Large intestine (tissue), 3 donors: ENCODE measurements around the gene GSN. TPM values are rescaled to one million over a fixed set of nuclear protein-coding genes. Genes with fewer than 3 reads are reported as not detected.
A peak's percentile ranks its signal among the peaks of the same experiment; 100 is the strongest.
"Not testable (repeated sequence)": the region's sequence is repeated elsewhere in the genome, so short reads cannot be mapped to it uniquely, and the experiment has no call there.

Experiments used
- DNase-seq, 2 donors: peaks; one replicate each; pipeline versions ENCODE4 v3.0.0 to v3.0.0-alpha.2; 2013
- H3K27ac ChIP-seq: one replicate; pipeline ENCODE4 v1.5.1; 2013; ENCODE audit warnings: low read length
- H3K27me3 ChIP-seq: 2 replicates; pipeline ENCODE4 v1.6.1; 2013; ENCODE audit warnings: low read length; ENCODE audit not compliant: control insufficient read depth, insufficient read depth
- H3K36me3 ChIP-seq: 2 replicates; pipeline ENCODE4 v1.6.1; 2013; ENCODE audit warnings: low read length; ENCODE audit not compliant: control insufficient read depth, insufficient read depth
- H3K4me1 ChIP-seq: one replicate; pipeline ENCODE4 v1.6.1; 2013; ENCODE audit warnings: low read length; ENCODE audit not compliant: control insufficient read depth, insufficient read depth
- H3K4me3 ChIP-seq: one replicate; pipeline ENCODE4 v1.5.1; 2013; ENCODE audit warnings: low read length
- H3K9me3 ChIP-seq: one replicate; pipeline ENCODE4 v1.6.1; 2013; ENCODE audit warnings: mild to moderate bottlenecking, low read depth, low read length, moderate library complexity; ENCODE audit not compliant: control insufficient read depth
- WGBS: methylation state at CpG from one replicate; pipeline ENCODE4 v1.1.5; 2013; ENCODE audit warnings: low lambda C conversion rate; ENCODE audit not compliant: insufficient coverage; 5-methylcytosine and 5-hydroxymethylcytosine counted together
- polyA plus RNA-seq: library from polyadenylated mRNA; unstranded; fragments of 120-200 nt; gene quantifications from one replicate; pipeline ENCODE4 v1.2.1, GENCODE V29; 2013

GSN gene
- polyA plus RNA-seq, 1 donor: 195 TPM

DNA sequence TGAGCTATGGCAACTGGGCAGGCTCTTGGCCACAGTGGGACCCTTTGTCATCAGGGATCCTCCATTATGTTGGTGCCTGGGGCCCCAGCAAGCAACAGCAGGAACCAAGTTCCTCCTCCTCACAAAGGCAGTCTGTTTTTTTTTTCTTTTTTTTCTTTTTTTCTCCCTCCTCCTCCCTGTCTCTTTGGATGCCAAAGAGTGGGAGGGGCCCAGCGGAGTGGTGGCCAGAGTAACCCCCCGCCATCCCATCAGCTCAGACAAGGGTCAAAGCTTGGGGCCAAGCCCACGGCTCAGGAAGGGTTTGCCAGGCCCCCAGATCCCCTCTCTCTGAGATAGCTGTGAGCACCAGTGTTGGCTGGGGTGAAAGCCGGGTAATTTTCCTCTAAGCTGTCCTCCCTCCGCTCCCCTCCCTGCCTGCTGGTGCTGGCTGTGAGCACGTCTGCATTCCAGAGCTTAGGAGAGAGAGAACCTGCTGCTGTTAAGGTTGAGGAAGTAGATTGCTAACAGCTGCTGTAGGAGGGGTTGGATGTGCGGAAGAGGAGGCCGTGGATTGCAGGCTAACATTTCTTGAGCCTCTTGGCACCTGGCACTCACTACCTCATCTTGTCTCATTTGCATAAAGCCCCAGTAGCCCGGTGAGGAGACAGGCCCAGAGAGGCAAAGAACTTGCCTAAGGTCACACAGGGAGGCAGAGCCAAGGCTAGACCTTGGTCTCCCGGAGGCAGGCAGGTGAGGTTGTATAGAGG lies 21.2 kb downstream of the GSN start:
- no CpG with 5 or more reads among the region's 10 CpGs for WGBS
- DNase-seq: peak; percentile 81 to 87
- Histone ChIP-seq H3K27ac (peak overlapping the region; percentile 84), H3K9me3 (no peaks in the 10 kb centered on the region), H3K4me1 (peaks cover 46% of the 10 kb centered on the region), H3K36me3 (no peaks in the 10 kb centered on the region), H3K27me3 (no peaks in the 10 kb centered on the region), H3K4me3 (no peak overlapping the region)

DNA sequence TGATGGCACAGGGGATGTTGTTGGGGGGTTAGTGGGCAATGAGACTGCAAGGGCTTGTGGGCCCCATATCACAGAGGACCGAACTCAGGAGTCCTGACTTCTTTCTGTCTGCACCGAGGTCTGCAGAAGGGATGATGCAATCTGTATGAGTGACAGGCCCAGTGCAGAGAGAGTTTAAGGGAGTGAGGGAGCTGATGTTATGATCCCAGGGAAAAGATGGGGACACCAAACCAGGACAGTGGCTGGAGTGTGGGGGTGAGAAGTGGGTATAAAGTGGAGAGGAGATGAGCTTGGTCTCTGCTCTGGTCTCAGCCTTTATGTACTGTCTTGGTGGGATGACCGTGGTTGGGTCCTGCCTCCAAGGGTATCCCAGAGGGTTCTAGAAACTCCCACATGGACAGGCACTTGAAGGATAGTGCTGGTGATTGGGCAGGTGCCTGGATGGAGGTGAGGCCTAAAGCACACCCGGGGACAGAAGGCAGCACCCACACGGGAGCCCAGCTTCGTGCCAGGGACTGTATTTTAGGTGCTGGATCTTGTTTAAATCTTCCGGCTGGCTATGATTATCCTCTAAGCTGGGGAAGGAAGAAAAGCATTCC lies 21.9 kb downstream of the GSN start:
- H3K27me3 ChIP-seq: no peaks in the 10 kb centered on the region
- H3K4me3 ChIP-seq: no peak overlapping the region
- no CpG with 5 or more reads among the region's 7 CpGs for WGBS
- peaks cover 1% of the 10 kb centered on the region for H3K36me3 ChIP-seq
- H3K9me3 ChIP-seq: no peaks in the 10 kb centered on the region
- peak overlapping the region; percentile 84 for H3K27ac ChIP-seq
- no peak for DNase-seq
- H3K4me1 ChIP-seq: peaks cover 46% of the 10 kb centered on the region

DNA sequence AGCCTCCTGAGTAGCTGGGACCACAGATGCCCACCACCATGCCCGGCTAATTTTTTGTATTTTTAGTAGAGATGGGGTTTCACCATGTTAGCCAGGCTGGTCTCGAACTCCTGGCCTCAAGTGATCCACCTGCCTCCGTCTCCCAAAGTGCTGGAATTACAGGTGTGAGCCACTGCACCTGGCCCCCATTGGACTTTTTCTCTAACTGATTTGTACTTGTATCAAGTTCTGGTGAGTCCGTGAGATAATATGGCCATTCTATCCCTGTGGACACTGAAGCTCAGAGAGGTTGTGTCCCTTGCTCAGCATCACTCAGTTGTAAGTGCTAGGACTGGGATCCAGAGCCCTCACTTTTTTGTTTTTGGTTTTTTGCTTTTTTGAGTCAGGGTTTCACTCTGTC lies 23.6 kb downstream of the GSN start:
- not testable (repeated sequence) for H3K27ac ChIP-seq, H3K4me3 ChIP-seq, H3K9me3 ChIP-seq, DNase-seq, H3K36me3 ChIP-seq, H3K27me3 ChIP-seq
- WGBS: no CpG with 5 or more reads among the region's 4 CpGs
- H3K4me1 ChIP-seq: peaks cover 39% of the 10 kb centered on the region

DNA sequence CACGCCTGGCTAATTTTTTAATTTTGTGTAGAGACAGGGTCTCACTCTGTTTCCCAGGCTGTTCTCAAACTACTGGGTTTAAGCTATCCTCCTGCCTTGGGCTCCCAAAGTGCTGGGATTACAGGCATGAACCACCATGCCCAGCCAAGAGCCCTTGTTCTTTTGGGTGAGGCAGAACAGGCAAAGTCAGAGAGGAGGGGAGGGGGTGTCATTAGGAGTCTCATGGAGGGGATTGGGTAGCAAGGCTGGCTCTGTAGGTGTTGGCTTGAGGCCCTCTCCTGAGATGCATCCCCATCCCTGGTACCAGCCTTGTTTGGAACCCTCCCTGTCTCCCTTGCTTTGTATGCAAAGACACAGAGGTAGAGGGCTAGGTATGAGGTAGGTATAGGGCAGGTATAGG lies 24.1 kb downstream of the GSN start:
- Histone ChIP-seq H3K4me1 (peaks cover 38% of the 10 kb centered on the region), H3K27ac (no peak overlapping the region), H3K27me3 (no peaks in the 10 kb centered on the region), H3K9me3 (no peaks in the 10 kb centered on the region), H3K36me3 (peaks cover 2% of the 10 kb centered on the region), H3K4me3 (no peak overlapping the region)
- DNase-seq: no peak
- WGBS: no CpG with 5 or more reads among the region's 1 CpG

DNA sequence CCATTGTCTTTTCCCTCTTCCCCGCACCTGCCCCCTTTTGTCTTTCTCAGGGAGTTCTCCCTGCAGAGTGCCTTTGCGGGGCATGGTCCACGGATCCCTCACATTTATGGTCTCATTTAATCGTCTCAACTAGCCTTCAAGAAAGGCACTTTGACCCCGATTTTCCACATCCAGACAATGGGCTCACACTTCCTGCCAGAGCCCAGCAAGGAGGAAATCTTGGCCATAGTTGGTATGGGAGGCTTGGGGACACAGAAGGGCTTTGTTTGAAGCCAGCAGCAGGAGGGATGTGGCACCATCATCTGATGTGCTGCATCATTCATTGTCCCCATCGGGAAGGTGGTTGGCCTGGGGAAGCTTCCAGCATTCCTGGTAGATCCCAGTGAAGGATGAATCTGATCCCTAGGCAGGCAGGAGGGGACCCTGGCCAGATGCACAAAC lies 24.9 kb downstream of the GSN start:
- Histone ChIP-seq H3K27ac (no peak overlapping the region), H3K27me3 (no peaks in the 10 kb centered on the region), H3K4me1 (peaks cover 38% of the 10 kb centered on the region), H3K4me3 (no peak overlapping the region), H3K9me3 (no peaks in the 10 kb centered on the region), H3K36me3 (peaks cover 2% of the 10 kb centered on the region)
- WGBS: no CpG with 5 or more reads among the region's 6 CpGs
- DNase-seq: no peak

DNA sequence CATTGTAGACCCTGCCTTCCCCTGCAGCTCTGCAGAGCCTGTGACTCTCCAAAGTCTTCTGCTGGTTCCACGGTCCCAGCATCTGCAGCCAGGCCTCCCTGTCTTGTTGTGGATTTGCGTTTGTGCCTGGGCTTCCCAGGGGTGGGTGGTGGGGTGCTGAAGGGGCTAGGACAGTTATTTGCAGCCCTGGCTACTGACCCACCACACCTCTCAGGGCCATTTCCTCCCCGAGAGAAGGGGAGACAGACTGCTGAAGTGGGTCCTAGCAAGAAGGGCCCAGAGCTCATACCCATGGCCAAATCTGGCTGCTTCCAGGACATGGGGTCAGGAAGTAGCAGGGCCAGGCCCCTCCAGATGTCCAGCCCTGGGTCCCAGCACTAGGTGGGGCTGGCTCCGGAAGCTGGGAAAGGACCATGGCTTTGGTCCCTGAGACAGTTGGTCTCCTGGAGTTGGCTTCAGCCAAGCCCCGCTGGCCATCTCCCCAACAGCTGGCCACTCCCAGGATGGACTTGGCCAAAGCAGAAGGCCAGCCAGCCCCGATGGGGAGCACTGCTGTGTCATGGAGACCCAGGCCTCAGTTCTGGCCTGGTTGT lies 26.3 kb downstream of the GSN start:
- Histone ChIP-seq H3K9me3 (no peaks in the 10 kb centered on the region), H3K4me3 (no peak overlapping the region), H3K27me3 (no peaks in the 10 kb centered on the region), H3K4me1 (peaks cover 38% of the 10 kb centered on the region), H3K27ac (no peak overlapping the region), H3K36me3 (peaks cover 2% of the 10 kb centered on the region)
- DNase-seq: no peak
- WGBS: no CpG with 5 or more reads among the region's 6 CpGs

DNA sequence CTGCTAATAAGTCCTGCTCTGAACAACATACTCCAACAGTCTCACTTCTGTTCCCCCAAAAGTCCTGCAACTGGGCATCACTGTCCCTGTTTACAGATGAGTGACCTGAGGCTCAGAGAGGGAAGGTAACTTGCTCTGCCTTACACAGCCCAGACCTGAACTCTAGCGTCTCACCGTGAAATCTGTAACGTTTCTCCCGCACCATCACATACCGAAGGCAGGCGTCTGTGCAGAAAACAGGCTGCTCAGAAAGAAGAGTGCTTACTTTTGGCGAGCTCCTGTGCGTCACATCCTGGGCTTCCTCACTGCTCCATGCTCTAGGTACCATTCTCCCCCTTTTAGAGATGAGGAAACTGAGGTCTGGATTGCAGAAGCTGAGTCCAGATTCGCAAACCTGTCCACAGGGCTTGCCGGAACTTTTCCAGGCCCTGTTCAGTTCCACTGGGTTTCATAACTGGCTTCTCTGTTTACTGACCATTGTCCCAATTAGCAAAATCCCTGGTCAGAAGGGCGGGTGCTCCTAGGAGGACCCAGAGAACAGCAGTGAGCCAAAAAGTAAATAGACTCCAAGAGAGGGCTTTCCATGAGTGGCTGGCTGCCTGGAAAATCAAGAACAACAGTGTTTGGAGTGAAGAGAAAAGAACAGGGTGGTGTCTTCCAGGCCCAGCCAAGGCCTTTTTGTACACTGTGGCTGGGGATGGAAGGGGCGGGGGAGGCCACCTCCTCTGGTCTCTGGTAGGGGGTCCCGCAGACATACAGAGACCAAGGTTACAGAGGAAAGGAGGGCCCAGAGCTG lies 27.1 kb downstream of the GSN start:
- H3K9me3 ChIP-seq: no peaks in the 10 kb centered on the region
- no peak for DNase-seq
- H3K4me1 ChIP-seq: peaks cover 32% of the 10 kb centered on the region
- no peak overlapping the region for H3K27ac ChIP-seq
- H3K36me3 ChIP-seq: peaks cover 2% of the 10 kb centered on the region
- no peak overlapping the region for H3K4me3 ChIP-seq
- no peaks in the 10 kb centered on the region for H3K27me3 ChIP-seq
- WGBS: no CpG with 5 or more reads among the region's 13 CpGs

DNA sequence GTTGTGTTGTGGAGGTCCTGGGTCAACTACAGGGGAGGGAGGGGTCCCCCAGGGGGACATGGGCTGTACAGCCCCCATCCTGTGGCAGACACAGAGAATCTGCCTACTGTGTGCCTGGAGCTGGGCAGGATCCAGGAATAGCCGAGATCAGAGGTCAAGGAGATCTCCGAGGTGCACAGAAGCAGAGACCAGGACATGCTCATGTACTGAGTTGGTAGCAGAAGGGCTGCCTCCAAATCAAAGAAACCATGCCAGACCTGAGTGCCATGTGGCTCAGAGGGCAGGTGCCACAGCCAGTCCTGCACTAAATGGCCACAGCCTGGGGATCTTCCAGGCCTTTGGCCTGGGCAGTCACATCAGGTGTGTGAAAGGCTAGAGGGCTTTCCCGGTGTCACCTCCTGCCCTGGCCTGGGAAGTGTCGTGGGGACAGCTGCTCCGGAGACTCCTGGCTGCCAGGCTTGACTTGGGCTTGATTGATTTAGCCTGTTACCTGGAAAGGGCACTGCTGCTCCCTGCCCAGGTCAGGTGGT lies 27.8 kb downstream of the GSN start:
- no peaks in the 10 kb centered on the region for H3K27me3 ChIP-seq
- no peak overlapping the region for H3K4me3 ChIP-seq
- DNase-seq: no peak
- no peaks in the 10 kb centered on the region for H3K9me3 ChIP-seq
- H3K27ac ChIP-seq: no peak overlapping the region
- WGBS: no CpG with 5 or more reads among the region's 5 CpGs
- peaks cover 2% of the 10 kb centered on the region for H3K36me3 ChIP-seq
- peaks cover 36% of the 10 kb centered on the region for H3K4me1 ChIP-seq

DNA sequence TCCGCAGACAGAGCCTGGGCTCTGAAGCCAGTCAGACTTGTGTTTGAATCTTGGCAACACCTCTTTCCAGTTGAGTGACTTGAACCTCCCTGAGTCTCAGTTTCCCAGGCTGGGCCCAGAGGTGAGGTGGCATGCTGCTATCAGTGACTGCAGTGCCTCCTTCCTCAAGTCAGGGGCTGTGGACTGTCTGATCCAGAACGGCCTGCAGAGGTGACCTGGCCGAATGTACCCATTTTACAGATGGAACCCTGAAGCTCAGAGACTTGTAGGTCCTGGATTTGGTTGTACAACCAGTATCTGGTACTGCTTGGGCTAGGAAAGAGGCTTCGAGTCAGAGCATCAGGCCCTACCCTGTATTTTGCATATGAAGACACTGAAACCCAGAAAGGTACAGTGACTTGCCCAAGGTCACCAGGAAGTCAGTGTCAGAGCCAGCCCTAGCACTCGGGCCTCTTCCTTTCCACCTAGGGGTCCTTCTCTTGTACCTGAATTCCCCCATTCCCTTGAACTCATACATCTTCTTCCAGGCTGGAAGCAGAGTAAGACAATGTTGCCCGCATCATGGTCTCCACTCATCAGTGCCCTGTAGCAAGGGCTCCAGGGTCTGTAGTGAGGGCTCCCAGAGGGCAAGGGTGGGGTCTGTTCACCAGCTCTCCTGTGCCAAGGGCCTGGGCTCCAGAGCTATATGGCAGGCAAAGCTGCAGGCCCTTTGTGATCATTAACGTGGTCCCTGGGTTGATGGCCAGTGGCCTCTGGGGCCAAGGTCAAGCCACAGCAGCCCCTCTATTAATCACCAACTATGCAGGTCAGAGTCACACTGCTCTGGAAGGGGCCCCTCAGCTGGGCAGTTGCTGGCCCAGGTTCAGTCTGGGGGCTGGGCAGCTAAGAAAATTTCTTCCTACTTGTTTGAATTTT lies 28.5 kb downstream of the GSN start:
- Histone ChIP-seq H3K27ac (no peak overlapping the region), H3K4me3 (no peak overlapping the region), H3K4me1 (peaks cover 40% of the 10 kb centered on the region), H3K36me3 (peaks cover 2% of the 10 kb centered on the region), H3K27me3 (no peaks in the 10 kb centered on the region), H3K9me3 (no peaks in the 10 kb centered on the region)
- WGBS: no CpG with 5 or more reads among the region's 7 CpGs
- peak in 1 of 2 donors; percentile 41 for DNase-seq
